Muscle of arm (tissue), 12 donors: Measurements from ENCODE around the gene DYNC2LI1. TPM values are rescaled to one million over a fixed set of nuclear protein-coding genes. Genes with fewer than 3 reads are reported as not detected.

Experiments
- DNase-seq: peaks from one replicate; pipeline ENCODE4 v3.0.0-alpha.2; 2013
- polyA plus RNA-seq, 12 donors: library from polyadenylated mRNA; unstranded; fragments of 120-200 nt; gene quantifications; one replicate each; pipeline ENCODE4 v1.2.1, GENCODE V29; 2013; ENCODE audit not compliant: insufficient read length in 12 of 12

Gene DYNC2LI1
- polyA plus RNA-seq, 12 donors, result 12.4 to 49.2 (median 22.3) TPM; not detected in 1

- no peak for DNase-seq
Observed at GRCh38 chr2:43759195-43759594, 14.6 kb upstream of the DYNC2LI1 start.

GRCh38 chr2:43762286-43762685, 11.6 kb upstream of the DYNC2LI1 start:
- DNase-seq, result no peak

GRCh38 chr2:43763091-43763490, 10.7 kb upstream of the DYNC2LI1 start:
- DNase-seq, result no peak

GRCh38 chr2:43764086-43764705, 9.6 kb upstream of the DYNC2LI1 start:
- DNase-seq, result no peak

- no peak for DNase-seq
Observed at GRCh38 chr2:43766006-43766405, 7.8 kb upstream of the DYNC2LI1 start.

- DNase-seq, result no peak
Observed at GRCh38 chr2:43774617-43775016, 778 bp downstream of the DYNC2LI1 start.

GRCh38 chr2:43776324-43776723, 2.5 kb downstream of the DYNC2LI1 start:
- no peak for DNase-seq

DNA sequence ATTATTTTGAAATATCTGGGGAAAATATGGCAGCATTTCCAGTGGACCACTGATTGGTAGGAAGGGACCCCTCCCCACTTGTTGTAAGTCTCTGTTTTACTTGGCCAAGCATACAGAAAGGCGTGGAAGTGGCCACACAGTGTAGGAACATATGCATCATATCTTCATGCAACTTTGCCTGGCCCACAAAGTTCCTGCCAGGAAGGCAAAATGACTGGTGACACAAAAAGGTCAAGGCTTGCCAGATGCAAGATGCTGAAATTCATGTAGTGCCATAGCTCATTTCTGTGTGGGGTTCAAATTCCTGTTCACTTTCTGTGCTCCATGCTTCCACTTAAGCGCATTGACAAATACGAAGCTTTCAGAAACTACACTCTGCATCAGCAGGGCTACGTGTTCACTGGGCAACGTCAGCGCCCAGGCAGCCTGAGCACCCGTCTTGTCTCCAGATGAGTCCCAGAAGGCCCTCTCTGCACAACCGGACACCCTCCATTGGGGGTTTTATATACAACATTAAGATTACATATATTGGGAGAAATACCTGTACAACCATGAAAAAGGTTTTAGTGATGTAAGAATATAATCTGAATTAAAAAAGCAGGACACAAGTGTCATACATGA, 3.6 kb downstream of the DYNC2LI1 start:
- no peak for DNase-seq

DNA sequence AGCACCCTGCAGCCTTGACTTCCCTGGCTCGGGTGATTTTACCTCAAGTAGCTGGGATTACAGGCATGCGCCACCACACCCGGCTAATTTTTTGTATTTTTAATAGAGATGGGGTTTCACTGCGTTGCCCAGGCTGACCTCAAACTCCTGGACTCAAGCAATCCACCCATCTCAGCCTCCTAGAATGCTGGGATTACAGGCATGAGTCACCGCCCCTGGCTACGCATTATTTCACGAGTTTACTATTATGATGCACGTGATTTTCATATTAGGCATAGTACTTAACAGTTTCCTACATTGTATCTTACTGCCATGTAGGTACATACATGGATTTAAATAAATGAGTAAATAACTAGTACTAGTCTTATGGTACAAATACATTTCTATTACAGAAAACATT, 4.4 kb downstream of the DYNC2LI1 start:
- DNase-seq, result no peak

DNA sequence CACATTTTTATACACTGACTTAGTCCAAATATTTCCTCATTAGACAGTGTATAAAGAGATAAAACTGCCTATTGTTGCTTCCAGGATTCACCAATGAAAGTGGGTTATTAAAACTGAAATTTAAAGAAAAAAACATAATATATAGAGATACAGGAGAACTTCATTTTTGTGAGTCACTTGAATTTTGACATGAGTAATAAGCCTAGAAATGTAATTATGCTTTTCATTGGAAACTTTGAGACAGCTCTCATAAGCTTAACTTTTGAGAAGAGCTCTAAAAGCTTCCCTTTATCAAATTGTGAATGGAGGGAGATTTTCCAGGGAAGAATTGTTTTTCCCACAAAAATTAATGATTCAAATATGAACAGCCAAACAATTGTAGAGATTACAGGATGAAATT, 14.1 kb downstream of the DYNC2LI1 start:
- no peak for DNase-seq

DNA sequence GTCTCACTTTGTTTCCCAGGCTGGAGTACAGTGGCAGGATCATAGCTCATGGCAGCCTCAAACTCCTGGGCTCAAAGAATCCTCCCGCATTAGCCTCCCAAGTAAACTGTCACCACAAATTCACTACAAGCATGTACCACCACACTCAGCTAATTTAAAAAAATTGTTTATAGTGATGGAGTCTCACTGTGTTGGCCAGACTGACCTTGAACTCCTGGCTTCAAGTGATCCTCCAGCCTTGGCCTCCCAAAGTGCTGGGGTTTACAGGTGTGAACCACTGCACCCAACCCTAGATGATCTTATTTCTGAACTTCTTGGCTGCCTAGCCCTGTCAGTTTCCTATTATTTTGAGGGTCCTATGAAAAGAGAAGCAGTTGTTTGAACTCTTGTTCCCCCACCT, 14.8 kb downstream of the DYNC2LI1 start:
- no peak for DNase-seq

GRCh38 chr2:43790147-43790546, 16.3 kb downstream of the DYNC2LI1 start:
- DNase-seq, result no peak

GRCh38 chr2:43791035-43791765, 17.4 kb downstream of the DYNC2LI1 start:
- no peak for DNase-seq

DNA sequence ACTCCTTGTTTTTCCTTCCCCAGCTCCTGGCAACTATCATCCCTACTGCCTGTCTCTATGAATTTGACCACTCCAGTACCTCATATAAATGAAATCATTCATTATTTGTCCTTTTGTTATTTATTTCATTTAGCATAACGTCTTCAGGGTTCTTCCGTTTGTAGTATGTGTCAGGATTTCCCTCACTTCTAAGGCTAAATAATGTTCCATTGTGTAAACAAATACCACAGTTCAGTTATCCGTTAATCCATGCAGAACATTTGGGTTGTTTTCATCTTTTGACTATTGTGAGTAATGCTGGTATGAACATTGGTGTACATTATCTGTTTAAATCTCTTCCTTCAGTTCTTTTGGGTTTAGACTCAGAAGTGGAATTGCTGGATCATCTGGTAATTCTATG, 18.8 kb downstream of the DYNC2LI1 start:
- no peak for DNase-seq

DNA sequence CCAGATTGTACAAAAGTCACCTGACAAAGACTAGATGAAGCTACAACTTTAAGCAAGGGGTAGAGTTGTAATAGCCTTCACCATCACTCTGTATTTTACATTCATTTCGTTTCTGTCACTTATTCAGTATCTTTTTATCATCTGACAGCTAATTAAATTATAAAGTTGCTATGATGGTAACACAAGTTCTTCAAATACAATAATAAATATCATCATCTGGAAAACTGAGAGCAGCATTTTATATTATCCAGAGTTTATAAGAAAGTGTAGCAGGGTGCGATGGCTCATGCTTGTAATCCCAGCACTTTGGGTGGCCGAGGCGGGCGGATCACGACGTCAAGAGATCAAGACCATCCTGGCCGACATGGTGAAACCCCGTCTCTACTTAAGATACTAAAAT, 21.1 kb downstream of the DYNC2LI1 start:
- no peak for DNase-seq

GRCh38 chr2:43796206-43796605, 22.4 kb downstream of the DYNC2LI1 start:
- DNase-seq, result no peak

GRCh38 chr2:43798300-43798699, 24.5 kb downstream of the DYNC2LI1 start:
- DNase-seq, result no peak

DNA sequence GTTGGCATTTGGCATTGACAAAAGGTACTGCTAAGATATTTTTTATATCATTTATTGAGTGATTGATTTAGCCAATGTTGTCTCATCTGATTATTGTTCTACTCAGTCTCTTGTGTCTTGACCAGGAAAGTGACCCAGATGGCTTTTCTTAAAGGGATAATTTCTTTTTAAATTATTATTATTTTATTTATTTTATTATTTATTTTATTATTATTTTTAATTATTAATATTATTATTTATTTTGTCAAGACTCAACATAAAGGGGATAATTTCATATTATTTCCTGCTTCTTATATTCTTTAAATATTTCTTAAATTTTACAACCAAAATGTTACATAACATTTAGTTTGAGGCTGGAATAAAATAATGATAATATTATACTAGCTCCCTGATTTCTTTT, 27.1 kb downstream of the DYNC2LI1 start:
- DNase-seq, result no peak

DNA sequence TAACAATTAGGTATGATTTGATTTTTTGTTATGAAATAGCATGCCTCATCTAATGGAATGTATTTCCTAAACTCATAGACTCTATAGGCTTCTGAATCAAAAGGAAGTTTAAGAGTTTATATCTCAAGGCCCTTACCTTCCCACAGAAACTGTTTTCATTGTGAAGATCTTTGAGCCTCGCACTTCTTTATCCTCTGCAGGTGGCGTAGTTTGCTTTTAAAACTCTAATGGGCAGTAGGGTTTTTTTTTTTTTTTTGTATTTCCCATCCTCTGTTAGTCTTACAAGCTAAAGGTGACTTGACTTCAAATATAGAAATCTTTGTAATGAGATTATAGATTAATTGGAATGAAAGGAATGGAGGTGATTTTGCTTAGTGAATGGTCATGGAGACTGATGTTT, 28.3 kb downstream of the DYNC2LI1 start:
- DNase-seq, result no peak

GRCh38 chr2:43803113-43803512, 29.3 kb downstream of the DYNC2LI1 start:
- no peak for DNase-seq

DNA sequence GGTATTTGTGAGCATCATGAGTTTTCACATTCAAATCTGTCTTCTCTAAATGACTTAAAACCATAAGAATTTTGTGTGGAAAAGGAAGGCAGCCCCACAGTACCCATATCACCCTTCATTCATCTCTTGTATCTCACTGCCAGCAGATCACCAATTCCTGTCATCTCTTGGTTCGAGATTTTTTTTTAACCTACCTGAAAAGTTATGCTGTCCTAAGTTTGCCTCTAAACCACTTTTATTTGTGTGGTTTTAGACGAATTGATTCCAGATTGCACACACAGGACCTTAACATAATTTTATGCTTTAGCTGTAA, 32.8 kb downstream of the DYNC2LI1 start:
- no peak for DNase-seq

DNA sequence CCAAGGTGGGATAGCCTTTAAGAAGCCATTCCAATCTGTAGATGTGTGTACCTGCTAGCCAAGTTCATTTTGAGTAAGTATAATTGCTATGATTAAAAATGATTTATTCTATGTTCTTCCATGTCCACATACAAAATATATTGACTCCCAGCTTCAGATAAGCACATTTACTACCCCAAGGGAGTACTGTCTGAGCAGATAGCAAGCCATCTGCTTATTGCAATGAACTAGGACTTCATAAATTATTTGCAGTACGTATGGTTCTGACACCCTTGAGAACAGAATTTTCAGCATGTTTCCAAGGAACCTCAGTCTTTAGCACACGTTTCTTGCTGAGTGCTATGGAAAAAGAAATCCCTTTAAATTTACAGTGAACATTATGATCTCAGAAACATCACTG, 36.6 kb downstream of the DYNC2LI1 start:
- DNase-seq, result no peak

- DNase-seq, result no peak
Observed at GRCh38 chr2:43810888-43811287, 37.0 kb downstream of the DYNC2LI1 start.

- no peak for DNase-seq
Observed at GRCh38 chr2:43812006-43812405, 38.2 kb downstream of the DYNC2LI1 start.
